Retina (tissue), 1 donor: ENCODE data around the gene CLCN4.
A peak's percentile ranks its signal among the peaks of the same experiment; 100 is the strongest.

Source experiments
- DNase-seq: peaks from one replicate; pipeline ENCODE4 v3.0.0-alpha.2; 2016

The CLCN4 gene

DNA sequence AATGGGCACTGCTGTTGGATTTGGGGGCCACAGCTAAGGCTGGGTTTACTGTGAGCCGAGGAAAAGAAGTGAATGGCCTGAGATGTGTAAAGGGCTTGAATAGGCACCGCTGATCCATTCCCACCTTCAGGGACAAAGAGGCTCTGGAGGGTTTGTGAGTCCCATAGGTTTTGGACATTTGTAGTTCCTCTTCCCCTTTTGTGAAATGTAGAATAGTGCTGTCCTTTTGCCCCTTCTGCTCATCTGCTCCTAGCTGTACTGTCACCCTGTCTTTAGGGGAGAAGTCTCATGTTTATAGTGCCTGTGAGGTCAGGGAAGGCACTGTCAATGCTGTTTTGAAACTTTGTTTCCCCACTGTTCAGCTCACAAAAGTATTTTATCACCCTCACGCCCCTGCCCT is 26.4 kb upstream of the CLCN4 start:
- DNase-seq, result no peak

DNA sequence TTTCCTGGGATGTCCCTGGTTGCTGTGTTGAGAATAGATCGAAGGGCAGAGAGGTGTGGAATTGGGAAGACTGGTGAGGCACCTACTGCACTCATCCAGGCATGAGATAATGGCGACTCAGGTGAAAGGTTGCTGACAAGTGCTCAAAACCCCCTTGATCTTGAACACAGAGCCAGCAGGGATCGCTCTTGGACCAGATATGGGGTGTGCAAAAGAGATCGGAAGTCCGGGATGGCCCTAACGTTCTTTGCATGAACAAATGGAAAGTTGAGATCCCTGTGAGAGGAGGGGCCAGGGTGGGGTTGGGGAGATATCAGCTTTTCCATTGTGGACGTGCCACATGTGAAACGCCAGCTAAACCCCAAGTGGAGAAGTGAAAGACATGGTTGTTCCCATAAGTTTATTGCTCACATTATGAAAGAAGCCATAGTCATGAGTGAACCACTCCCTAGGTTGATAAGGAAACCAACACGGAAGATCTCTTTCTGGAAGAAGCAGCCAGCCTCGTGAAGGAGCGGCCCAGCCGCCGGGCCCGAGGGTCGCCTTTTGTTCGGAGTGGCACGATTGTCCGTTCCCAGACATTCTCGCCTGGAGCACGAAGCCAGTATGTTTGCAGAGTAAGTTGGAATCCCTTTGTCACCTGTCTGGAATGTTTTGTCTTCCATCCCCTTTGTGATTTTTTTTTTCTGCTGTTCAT is 22.6 kb upstream of the CLCN4 start:
- DNase-seq, result no peak

DNA sequence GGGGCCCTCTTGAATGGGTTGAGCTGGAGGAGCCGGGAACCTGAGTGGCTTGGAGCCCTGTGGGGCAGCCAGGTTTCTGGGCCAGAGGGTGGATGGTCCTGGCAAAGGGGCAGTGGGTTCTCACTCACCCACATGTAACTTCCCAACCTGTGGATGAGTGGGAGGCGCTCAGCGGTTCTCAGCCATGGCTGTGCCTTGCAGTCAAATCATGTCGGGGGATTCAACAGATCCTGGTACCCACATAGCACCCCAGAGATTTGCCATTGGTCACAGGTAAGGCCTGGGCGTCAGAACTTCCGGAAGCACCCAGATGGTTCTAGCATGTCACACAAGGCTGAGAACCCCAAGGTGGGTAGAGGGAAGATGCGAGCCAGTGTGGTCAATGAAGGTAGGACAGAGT is 21.9 kb upstream of the CLCN4 start:
- no peak for DNase-seq

DNA sequence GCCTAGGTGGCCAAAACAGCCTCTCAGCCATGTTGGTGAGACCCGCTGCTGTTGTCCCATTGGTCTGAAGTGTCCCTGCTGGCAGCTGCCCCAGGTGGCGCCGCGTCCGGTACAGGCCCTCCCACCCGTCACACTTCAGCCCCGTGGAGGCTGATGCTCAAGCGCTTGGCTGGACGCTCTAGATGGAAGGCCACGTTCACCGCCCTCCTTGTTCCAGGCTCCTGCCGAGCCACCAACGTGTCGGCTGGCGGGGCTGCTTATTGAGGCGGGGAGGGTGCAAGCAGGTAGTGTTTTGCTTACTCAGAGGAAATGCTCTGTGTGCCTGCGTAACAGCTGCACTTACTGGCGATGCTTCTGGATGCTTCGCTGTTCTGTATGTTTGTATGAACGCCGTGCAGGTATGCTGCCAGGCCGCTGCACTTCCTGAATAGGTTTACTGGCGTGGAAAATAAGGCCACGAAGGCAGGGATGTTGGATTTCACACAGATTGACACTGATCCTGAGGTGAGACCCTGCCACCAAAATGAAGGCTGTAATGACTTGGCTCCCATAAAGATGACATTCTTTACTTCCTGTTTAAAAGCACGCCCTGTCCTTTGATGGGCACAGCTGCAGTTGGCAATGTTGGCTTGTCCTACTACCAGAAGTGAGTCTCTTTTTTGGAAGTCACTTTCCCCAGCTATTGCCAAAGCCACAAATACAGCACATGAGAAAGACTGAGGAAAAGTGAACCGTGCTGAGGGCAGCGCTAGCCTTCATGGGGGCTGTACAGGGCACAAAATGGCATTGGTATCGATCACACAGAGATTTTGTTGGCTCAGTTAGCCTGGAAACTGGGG is 21.0 kb upstream of the CLCN4 start:
- DNase-seq, result no peak

DNA sequence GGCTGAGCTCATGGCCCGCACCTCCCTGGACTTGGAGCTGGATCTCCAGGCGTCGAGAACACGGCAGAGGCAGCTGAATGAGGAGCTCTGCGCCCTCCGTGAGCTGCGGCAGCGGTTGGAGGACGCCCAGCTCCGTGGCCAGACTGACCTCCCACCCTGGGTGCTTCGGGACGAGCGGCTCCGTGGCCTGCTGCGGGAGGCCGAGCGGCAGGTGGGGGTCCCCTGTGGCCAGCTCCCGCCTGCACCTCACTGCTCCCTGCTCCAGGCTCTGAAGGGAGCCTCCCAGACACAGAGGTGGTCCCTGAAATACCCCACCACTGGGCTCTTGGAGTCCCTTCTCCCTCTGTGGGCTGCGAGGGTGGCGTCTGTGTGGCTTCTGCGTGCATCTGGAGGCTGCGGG is 18.0 kb upstream of the CLCN4 start:
- no peak for DNase-seq

DNA sequence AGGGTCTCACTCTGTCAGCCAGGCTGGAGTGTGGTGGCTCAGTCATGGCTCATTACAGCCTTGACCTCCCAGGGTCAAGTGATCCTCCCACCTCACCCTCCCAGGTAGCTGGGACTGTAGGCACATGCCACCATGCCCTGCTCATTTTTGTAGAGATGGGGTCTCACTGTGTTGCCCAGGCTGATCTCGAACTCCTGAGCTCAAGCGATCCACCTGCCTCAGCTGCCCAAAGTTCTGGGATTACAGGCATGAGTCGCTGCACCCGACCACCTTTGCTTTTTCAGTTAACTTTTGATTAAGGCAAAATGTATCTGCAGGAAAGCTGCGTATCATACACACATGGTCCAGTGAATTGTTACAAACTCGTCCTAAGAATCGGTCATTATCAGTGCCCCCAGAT is 16.5 kb upstream of the CLCN4 start:
- no peak for DNase-seq

DNA sequence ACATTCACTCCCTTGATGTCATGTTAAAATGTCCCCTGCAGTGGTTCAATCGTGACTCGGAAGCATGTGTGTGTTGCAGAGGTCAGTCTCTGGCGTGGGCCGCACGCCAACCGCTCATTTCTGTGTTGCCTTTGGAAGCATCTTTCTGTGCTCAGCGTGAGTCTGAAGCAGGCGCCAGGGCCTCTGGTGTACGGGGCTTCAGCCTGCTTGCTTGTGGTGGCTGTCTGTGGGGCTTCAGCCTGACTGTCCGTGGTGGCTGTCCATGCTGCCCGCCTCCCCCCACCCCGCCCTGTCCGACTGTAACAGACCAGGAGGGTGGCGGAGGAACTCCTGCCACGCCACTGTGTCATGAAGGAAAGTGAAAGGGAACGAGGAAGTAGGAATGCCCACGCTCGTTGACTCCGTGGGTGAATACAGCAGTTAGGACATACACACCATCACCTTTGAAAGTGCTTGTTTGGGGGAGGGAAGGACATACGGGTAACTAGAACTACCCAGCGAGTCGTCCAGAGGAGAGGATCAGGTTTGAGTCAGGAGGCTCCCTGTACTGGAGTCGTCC is 14.7 kb upstream of the CLCN4 start:
- DNase-seq, result no peak

DNA sequence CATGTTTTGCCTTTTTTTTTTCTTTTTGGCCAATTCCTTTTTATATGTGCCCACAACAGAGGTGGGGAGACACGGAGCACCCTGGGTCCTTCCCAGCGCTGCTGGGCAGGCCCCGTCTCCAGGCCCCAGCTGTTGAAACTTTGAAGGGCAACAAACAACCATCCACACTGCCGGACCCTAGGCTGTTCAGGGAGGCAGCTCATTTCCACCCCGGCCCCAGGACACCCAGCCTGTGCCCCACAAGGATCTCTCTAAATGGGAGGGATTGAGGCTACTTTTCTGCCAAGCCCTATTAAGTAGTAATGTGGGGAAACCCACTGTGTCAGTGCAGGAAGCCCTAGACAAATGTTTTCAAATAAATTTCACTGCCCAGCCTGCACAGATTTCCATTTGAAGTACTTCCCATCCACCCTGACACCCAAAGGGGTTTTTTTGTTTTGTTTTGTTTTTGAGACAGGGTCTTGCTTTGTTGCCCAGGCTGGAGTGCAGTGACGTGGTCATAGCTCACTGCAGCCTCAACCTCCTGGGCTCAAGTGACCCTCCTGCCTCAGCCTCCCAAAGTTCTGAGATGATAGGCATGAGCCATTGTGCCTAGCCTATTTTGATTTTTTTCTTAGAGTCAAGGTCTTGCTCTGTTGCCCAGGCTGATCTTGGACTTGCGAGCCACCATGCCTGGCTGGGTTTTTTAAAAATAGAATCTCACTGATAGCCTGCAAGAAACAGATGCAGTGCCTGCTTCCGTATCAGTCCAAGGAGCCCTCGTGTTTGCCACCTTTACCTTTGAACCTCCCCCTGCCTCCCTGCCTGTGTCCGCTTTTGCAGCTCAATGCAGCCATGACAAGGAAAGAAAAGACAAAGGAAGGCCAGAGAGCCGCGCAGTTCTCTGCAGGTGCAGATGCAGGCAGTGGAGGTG is 13.4 kb upstream of the CLCN4 start:
- DNase-seq, result no peak

DNA sequence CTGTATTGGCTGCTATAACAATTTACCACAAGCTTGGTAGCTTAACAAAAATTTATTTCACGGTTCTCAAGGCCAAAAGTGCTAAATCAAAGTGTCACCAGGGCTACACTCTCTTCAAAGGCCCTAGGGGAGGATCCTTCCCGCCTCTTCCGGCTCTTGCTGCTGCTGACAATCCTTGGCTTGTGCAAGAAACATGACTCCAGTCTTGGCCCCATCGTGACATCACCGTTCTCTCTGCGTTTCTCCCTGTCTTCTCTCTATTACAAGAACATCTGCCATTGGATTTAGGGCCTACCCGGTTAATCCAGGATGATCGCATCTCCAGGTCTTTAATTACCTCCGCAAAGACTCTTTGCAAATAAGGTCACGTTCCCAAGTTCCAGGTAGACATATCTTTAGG is 10.4 kb upstream of the CLCN4 start:
- no peak for DNase-seq

DNA sequence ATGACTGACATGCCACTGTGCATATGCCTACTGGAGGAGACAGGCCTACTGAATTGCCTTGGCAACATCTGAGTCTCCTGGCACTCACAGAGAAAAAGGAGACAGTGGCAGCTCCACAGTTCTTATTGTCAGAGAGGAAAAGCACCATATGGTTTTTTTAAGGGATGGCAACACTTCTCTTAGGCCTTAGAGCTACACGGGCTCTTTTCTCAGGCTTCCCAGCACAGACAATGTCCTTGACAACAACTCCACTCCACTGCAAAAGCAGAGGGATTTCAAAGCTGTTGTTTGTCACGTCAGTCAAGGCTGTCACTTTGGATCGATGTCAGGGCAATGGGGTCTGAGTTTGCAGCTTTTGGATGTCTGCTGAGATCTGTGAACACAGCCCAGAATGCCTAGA is 4.7 kb upstream of the CLCN4 start:
- DNase-seq, result peak; percentile 14

DNA sequence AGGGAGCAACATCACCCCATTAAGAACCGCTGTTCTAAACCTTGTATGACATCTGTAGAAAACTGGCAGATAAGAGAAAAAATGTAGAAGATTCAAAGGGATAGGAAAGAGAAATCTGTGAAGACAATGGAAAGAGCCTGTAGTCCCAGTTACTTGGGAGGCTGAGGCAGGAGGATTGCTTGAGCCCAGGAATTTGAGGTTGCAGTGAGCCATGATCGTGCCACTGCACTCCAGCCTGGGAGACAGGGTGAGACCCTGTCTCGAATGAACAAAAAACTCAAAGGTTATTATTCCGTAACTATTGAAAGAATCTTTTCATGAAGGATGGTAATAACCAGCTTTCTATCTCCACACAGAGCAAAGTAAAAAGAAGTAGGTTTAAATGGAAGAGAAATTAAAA is 1.6 kb upstream of the CLCN4 start:
- no peak for DNase-seq

DNA sequence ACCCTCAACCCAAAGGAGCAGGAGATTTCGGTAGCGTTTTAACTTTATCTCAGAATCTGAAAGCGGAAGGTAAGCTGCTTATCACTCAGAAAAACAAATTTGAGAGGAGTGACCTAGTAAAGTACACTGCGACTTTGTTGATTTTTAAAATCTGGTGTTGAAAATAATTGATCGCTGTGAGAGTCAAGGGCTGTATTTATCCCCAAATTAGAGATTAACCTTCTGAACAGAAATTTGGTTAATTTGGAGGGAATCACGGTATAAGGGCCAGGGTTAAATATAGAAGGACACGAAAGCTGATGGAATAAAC is 212 bp downstream of the CLCN4 start:
- no peak for DNase-seq

DNA sequence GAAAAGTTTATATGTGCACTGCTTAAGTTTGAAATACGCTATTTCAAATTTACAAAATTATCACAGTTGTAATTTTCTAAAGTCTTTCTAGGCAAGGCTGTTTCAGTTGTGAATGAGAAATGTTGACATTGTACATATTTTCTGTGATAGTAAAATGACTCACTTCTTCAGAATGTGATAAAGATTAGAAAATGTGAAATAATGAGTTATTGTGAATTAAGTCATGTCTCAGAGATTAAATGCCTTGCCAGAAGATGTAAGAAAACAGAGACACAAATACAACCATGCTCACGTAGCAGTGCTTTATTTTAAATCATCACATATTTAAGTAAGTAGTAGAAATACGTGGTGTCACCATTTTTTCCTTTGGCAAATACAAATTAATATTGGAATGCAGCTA is 768 bp downstream of the CLCN4 start:
- no peak for DNase-seq

DNA sequence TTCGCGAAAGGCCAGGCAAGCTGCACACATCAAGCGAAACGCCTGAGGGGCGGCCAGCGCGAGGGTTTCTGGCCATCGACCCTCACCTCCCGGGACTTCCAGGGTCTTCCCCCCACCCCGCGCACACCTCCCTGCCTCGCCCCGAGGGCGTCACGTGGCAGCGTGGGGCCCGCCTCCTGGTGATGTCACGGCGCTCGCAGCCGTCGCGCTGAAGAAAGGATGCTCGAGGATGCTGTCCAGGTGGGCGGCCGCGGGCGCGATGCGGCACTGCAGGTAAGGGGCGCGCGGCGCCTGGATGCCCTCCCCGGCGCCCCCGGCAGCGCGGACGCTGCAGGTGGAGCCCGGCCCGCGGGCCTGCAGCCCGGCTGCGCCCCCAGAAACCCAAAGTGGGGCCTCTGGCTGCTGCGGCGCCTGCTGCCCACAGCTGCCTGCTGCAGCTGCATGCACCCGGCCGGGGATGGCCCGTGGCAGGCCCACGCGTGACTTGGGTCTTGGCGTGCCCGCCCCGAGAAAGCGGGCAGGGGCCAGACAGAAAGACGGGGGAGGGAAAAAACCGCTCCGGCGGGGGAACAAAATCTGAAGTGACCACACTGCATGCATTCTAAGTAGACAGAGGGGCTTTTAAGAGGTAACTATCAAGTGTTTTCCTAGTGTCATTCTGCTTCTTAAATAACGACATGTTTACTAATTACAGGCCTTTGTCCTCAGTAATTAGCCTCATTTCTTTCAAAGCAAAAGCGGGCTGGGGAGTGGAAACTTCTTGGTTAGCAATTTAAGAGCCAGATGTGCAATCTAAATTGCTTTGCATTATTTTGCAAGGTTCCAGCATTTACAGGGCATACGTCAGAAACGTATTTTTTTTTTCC is 1.7 kb downstream of the CLCN4 start:
- DNase-seq, result peak; percentile 58

DNA sequence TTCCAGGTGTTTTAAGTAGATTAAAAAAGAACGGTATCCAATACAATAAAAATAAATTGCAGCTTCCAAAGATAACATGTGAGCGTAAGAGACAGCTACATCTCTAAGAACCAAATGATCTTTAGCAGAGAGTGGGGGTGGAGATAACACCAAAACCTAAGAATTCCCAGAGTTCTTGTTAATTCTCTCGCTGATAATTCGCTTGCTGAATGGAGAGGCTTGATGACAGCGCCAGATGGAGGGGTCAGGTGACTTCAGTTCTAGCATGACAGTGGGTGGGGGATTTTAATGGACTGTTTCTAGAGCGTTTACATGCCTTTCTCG is 2.3 kb downstream of the CLCN4 start:
- no peak for DNase-seq

DNA sequence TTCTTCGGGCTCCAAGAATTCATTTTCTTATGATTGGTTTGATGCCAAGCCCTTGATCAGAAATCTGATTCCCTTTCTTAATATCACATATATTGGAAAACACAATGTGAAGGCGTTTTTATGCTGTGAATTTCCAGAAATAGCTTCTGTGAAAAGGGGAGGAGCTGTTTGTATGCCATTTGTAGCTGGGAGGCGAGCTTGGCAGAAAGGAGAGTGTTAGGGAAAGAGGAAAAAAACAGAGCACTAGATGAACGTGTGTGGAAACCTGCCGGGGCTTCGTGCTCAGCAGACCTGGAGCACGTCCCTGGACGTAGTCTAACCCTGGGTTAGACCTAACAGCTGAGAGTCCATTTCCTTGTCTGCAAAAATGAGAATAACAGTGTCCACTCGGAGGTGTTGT is 3.4 kb downstream of the CLCN4 start:
- peak; percentile 15 for DNase-seq

DNA sequence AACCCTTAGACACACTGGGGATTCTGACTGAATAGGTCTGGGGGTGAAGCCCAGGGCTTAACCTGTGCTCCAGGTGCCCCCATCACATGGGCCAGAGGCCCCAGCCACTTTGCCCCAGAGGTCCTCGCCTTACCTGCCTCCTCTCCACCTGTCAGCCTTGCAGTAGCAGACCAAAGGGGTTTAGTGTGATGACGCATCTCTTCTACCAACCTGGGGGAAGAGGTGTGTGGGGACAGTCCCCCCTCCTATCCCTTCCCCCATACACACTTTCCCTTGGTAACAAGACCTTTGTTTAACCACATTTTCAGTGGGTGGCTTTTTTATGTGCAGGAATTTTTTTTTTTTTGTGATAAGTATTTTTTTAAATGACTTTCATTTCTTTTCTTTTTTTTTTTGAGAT is 6.3 kb downstream of the CLCN4 start:
- no peak for DNase-seq

DNA sequence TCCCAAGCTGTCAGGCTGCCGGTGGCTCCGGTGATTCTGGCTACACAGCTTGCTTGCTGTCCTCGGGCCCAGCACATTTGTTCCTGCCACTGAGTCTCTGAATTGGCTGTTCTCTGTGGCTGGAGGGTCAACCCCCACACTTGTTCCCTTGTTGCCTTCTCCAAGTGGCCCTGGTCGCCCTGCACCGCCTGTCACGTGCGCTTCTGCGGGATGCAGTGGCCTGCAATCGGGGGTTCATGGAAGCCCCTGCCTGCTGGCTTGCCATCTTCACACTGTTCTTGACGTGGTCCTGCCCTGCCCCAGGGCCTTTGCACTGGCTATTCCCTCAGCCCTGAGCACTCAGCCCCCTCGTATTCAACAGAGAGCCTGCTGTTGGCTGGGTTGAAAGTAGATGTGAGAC is 8.1 kb downstream of the CLCN4 start:
- no peak for DNase-seq

DNA sequence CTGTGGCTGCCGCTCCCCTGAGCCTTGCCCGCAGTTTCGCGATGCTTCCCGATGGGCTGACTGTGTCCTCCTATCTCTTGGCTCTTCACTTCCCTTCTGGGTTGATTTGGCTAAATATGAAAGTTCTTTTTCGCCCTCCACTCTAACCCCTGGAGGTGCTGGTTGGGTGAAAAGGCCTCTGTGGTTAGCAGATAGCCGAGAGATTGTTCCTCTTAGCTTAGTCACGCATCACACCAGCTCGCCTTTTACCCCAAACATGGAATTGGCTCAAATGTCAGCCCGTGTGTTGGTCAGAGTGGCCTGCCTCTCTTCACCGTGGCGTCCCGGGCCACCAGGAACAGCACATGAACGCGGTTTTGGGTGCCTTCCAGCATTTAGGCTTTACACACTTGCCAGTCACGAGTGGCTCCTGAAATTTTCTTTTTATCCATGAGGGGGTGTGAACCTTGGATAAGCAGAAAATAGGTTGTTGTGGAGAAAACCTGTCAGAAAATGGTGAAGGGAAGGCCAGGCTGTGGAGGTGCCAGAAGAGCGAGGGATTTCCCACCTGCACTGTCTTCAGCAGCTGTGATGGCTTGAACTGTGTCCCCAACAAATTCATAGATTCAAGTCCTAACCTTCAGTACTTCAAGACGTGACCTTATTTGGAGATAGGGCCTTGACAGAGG is 8.9 kb downstream of the CLCN4 start:
- DNase-seq, result no peak

DNA sequence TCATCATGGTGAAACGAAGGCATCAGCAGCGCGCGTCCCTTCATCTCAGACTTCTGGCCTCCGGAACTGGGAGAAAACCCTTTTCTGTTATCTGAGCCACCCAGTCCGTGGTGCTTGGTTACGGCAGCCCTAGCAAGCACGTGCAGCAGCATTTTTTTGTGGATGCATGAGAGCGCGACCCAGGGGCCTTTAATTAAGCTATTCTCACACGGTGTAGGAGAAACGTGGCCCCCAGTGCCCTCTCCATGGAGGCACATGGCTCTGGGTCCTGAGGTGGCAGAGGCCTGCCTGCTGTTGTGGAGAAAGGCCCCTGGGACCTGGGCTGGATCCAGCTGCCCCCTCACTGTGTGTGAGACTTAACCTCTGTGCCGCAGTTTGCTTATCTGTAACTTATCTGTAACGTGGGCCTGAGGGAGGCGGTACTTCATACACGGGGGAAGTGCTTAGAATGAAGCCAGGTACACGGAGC is 9.5 kb downstream of the CLCN4 start:
- no peak for DNase-seq

DNA sequence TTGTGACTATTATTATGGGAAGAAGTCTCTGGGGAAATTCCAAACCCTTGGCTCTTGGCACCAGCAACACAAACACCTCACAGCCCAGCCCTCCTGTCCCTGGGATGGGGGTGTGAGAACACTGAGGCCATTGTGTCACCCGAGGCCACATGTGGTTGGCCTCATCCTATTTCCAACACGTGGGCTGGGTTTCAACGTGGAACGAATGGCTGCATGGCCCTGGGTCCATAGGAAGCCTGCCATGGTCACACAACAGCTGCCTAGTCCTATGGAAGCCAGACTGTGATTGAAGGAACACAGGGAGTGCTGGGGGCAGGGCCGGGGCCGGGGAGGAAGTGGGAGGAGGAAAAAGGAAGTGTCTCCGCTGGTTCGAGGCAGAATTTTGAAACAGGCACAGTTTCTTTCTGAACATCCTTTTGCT is 10.0 kb downstream of the CLCN4 start:
- no peak for DNase-seq

DNA sequence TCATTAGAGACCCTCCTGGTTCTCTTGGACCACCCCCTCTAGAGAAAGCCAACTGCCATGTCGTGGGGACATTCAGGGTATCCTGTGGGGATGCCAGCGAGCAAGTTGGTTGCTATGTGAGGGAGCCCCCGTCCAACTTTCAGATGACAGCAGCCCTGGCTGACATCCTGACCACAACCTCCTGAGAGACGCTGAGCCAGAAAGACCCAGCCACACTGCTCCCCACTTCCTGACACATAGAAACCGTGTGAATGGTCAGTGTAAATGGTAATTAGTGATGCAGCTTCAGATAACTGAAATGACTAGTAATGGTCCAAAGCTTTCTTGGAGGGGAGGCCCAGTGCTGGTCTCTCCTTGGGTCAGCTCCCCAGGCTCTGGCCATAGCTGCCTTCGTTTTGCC is 10.8 kb downstream of the CLCN4 start:
- DNase-seq, result no peak
